Erythroblast (primary cell): Measurements from ENCODE around the gene ARHGAP44.

ENCODE experiments used
- GATA1 ChIP-seq: IDR thresholded peaks from 2 replicates; pipeline ENCODE4 v1.6.1; 2011; ENCODE audit warnings: low read depth, mild to moderate bottlenecking, control low read depth, low read length, moderate library complexity
- POLR2A ChIP-seq: IDR thresholded peaks from 2 replicates; pipeline ENCODE4 v1.6.1; 2011; ENCODE audit warnings: mild to moderate bottlenecking, low read length

DNA sequence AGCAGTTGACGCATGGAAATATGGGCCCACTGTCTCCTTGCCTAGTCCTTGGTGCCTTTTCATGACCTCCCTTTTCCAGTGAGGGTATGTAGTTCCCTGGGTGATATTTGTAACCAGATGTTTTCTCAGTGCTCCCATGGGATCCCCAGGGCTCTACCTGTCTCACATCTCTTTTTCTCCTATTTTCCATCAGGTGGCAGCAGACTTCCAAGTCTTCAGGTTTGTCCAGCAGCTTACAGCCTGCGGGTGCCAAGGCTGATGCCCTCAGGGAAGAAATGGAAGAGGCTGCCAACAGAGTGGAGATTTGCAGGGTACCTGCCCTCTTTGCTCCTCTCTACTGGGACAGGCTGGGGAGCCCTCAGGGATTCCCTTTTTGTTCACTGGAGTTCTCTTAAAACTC is 139.4 kb downstream of the ARHGAP44 start:
- TF ChIP-seq POLR2A (no peak), GATA1 (no peak)
